Activated B cell treated with CpG ODN at 0.5 μM for 24 hours (primary cell): ENCODE results near the gene LYZL2. TPM values are rescaled to one million over a fixed set of nuclear protein-coding genes. Genes with fewer than 3 reads are reported as not detected.
"Not testable (repeated sequence)": the region's sequence is repeated elsewhere in the genome, so short reads cannot be mapped to it uniquely, and the experiment has no call there.

Experiments used
- ATAC-seq: fragments of 200-7000 bp; cut with Tn5 transposase; one replicate; pipeline ENCODE4 v1.10.0; 2021; ENCODE audit warnings: low read depth, mild to moderate bottlenecking, moderate library complexity
- CTCF ChIA-PET: fragments of 350-600 bp; sonication (Branson Sonifier 250); formaldehyde crosslinking; loops from one replicate; lab custom pipeline; 2021; ENCODE audit warnings: antibody characterized with exemption; lab: Charles Lee
- POLR2A ChIA-PET: fragments of 350-600 bp; sonication (Branson Sonifier 250); formaldehyde crosslinking; loops from one replicate; lab custom pipeline; 2021; ENCODE audit warnings: antibody characterized with exemption; lab: Charles Lee
- DNase-seq: peaks from one replicate; pipeline ENCODE4 v3.0.0; 2022
- H3K27ac Mint-ChIP-seq: one replicate; pipeline ENCODE4 v1.8.0; 2020; ENCODE audit warnings: mixed read lengths
- H3K27me3 Mint-ChIP-seq: one replicate; pipeline ENCODE4 v1.8.0; 2021; ENCODE audit warnings: mixed read lengths
- H3K36me3 Mint-ChIP-seq: one replicate; pipeline ENCODE4 v1.8.0; 2021; ENCODE audit warnings: low read depth, mixed read lengths
- H3K4me1 Mint-ChIP-seq: one replicate; pipeline ENCODE4 v1.8.0; 2021; ENCODE audit warnings: mixed read lengths
- H3K4me3 Mint-ChIP-seq: one replicate; pipeline ENCODE4 v1.8.0; 2020; ENCODE audit warnings: mild to moderate bottlenecking, mixed read lengths
- H3K9me3 Mint-ChIP-seq: one replicate; pipeline ENCODE4 v1.8.0; 2020; ENCODE audit warnings: mixed read lengths
- CTCF ChIP-seq: fragments of 200-600 bp; IDR thresholded peaks from one replicate; pipeline ENCODE4 v1.8.0; 2022; ENCODE audit warnings: antibody characterized with exemption, mild to moderate bottlenecking
- intact Hi-C: fragments of 100-400 bp; cut with micrococcal nuclease; formaldehyde crosslinking; loops from one replicate; pipeline ENCODE4 v1.15.1; 2024
- total RNA-seq: library from RNA; stranded (reverse); gene quantifications from 2 replicates; pipeline ENCODE4 v1.2.3, GENCODE V29; 2022

LYZL2 gene
- total RNA-seq, 1 donor from 2014 or later = not detected

- peaks cover 16% of the 10 kb centered on the region for H3K27me3 Mint-ChIP-seq
- ChIA-PET POLR2A (no interaction called here), CTCF (interaction anchor here (1.5 kb wide), 1 partner anchor 211 kb away, joined by 6 read pairs; no protein-coding TSS in a partner anchor)
- no peak overlapping the region for H3K4me3 Mint-ChIP-seq
- H3K4me1 Mint-ChIP-seq = peaks cover 10% of the 10 kb centered on the region
- ATAC-seq (no peak), DNase-seq (no peak)
- TF ChIP-seq CTCF = no peak
- no peak overlapping the region for H3K27ac Mint-ChIP-seq
- H3K9me3 Mint-ChIP-seq = peaks cover 4% of the 10 kb centered on the region
- no peaks in the 10 kb centered on the region for H3K36me3 Mint-ChIP-seq
- intact Hi-C loops = no loop called here
Observed at GRCh38 chr10:30603589-30603988, 26.0 kb downstream of the LYZL2 start.

GRCh38 chr10:30602747-30603146, 26.8 kb downstream of the LYZL2 start:
- no peak overlapping the region for H3K4me3 Mint-ChIP-seq
- intact Hi-C loops = no loop called here
- no peak for TF ChIP-seq CTCF
- DNase-seq = no peak
- peaks cover 10% of the 10 kb centered on the region for H3K4me1 Mint-ChIP-seq
- CTCF ChIA-PET = interaction anchor here (0.8 to 1.5 kb wide), 2 partner anchors 12 to 211 kb away, joined by 3 to 6 read pairs; no protein-coding TSS in a partner anchor
- POLR2A ChIA-PET = no interaction called here
- ATAC-seq = no peak
- H3K36me3 Mint-ChIP-seq = no peaks in the 10 kb centered on the region
- H3K27ac Mint-ChIP-seq = no peak overlapping the region
- H3K9me3 Mint-ChIP-seq = peaks cover 4% of the 10 kb centered on the region
- H3K27me3 Mint-ChIP-seq = peaks cover 10% of the 10 kb centered on the region

- Mint-ChIP-seq H3K27me3 (peaks cover 6% of the 10 kb centered on the region), H3K4me3 (no peak overlapping the region), H3K36me3 (no peaks in the 10 kb centered on the region), H3K27ac (no peak overlapping the region), H3K9me3 (peaks cover 4% of the 10 kb centered on the region), H3K4me1 (peaks cover 10% of the 10 kb centered on the region)
- TF ChIP-seq CTCF = no peak
- ATAC-seq (peak; percentile 90), DNase-seq (no peak)
- intact Hi-C loops = no loop called here
- ChIA-PET CTCF (interaction anchor here (1.8 kb wide), 1 partner anchor 9 kb away, joined by 12 read pairs; no protein-coding TSS in a partner anchor), POLR2A (no interaction called here)
Observed at GRCh38 chr10:30600005-30600404, 29.5 kb downstream of the LYZL2 start.

GRCh38 chr10:30598105-30598776, 31.3 kb downstream of the LYZL2 start:
- no peak for DNase-seq
- Mint-ChIP-seq H3K9me3 (no peaks in the 10 kb centered on the region), H3K27ac (no peak overlapping the region), H3K4me1 (peaks cover 10% of the 10 kb centered on the region), H3K36me3 (no peaks in the 10 kb centered on the region), H3K4me3 (no peak overlapping the region), H3K27me3 (peaks cover 5% of the 10 kb centered on the region)
- intact Hi-C loops = no loop called here
- TF ChIP-seq CTCF = no peak
- ChIA-PET POLR2A (no interaction called here), CTCF (no interaction called here)
- no peak for ATAC-seq

- H3K36me3 Mint-ChIP-seq, ATAC-seq, H3K27me3 Mint-ChIP-seq, DNase-seq, H3K27ac Mint-ChIP-seq, H3K4me3 Mint-ChIP-seq, H3K9me3 Mint-ChIP-seq, intact Hi-C loops, POLR2A ChIA-PET, H3K4me1 Mint-ChIP-seq, CTCF ChIA-PET: not testable (repeated sequence)
Observed at GRCh38 chr10:30597433-30597824, 32.1 kb downstream of the LYZL2 start.

GRCh38 chr10:30596493-30597432, 32.8 kb downstream of the LYZL2 start:
- H3K4me1 Mint-ChIP-seq, POLR2A ChIA-PET, intact Hi-C loops, H3K27me3 Mint-ChIP-seq, CTCF ChIA-PET, H3K27ac Mint-ChIP-seq, H3K36me3 Mint-ChIP-seq, DNase-seq, ATAC-seq, H3K9me3 Mint-ChIP-seq, H3K4me3 Mint-ChIP-seq: not testable (repeated sequence)
